Kidney (tissue), 14 donors: ENCODE measurements around the gene NR6A1. TPM values are rescaled to one million over a fixed set of nuclear protein-coding genes. Genes with fewer than 3 reads are reported as not detected.

Experiments
- DNase-seq, 5 donors: peaks; one replicate each; pipeline ENCODE4 v3.0.0-alpha.2; 2013 to 2020
- FAIRE-seq: peaks from 2 replicates; lab custom pipeline; 2012; peaks lifted over from hg19 to GRCh38; lab: Jason Lieb, UNC
- H3K27ac ChIP-seq, 2 donors: one replicate each; pipeline ENCODE4 v1.7.0; 2013; ENCODE audit warnings: low read depth in 2 of 2, low read length in 2 of 2, inconsistent platforms in 1 of 2
- H3K27me3 ChIP-seq: one replicate; pipeline ENCODE4 v1.7.1; 2013; ENCODE audit warnings: low read length, inconsistent platforms; ENCODE audit not compliant: control insufficient read depth, insufficient read depth
- H3K36me3 ChIP-seq, 3 donors: one replicate each; pipeline versions ENCODE4 v1.7.0 to v1.7.1; 2013; ENCODE audit warnings: low read length in 3 of 3, control low read depth in 1 of 3, inconsistent platforms in 1 of 3; ENCODE audit not compliant: insufficient read depth in 3 of 3, control insufficient read depth in 2 of 3
- H3K4me1 ChIP-seq, 3 donors: one replicate each; pipeline versions ENCODE4 v1.7.0 to v1.7.1; 2013; ENCODE audit warnings: low read length in 3 of 3, inconsistent platforms in 1 of 3, low read depth in 1 of 3; ENCODE audit not compliant: control insufficient read depth in 2 of 3, insufficient read depth in 2 of 3
- H3K4me3 ChIP-seq, 3 donors: one replicate each; pipeline versions ENCODE4 v1.7.0 to v1.8.1; 2013; ENCODE audit warnings: low read length in 3 of 3, control low read depth in 1 of 3, inconsistent platforms in 1 of 3
- H3K9ac ChIP-seq, 3 donors: one replicate each; pipeline versions ENCODE4 v1.7.0 to v1.7.1; 2013; ENCODE audit warnings: low read length in 3 of 3, control low read depth in 1 of 3, inconsistent platforms in 1 of 3
- H3K9me3 ChIP-seq, 3 donors: one replicate each; pipeline versions ENCODE4 v1.7.0 to v1.7.1; 2013; ENCODE audit warnings: low read length in 3 of 3, control low read depth in 1 of 3, inconsistent platforms in 1 of 3; ENCODE audit not compliant: control insufficient read depth in 2 of 3, insufficient read depth in 1 of 3
- CTCF ChIP-seq: IDR thresholded peaks from 3 replicates; pipeline ENCODE4 v1.5.1; 2012; ENCODE audit warnings: mild to moderate bottlenecking, moderate library complexity, borderline replicate concordance; ENCODE audit not compliant: insufficient read depth; ENCODE audit errors: extremely low read depth
- intact Hi-C: fragments of 100-400 bp; cut with DNase I; formaldehyde crosslinking; loops from one replicate; pipeline ENCODE4 v1.11.1; 2022
- polyA plus RNA-seq: library from polyadenylated mRNA; stranded (reverse); fragments of 350-450 nt; fragmentation: Illumina TruSeq; extraction: RNeasy Lipid Tissue Mini Kit (QIAGEN cat#74804); gene quantifications from one replicate; pipeline ENCODE4 v1.2.3, GENCODE V29; 2014; ENCODE audit warnings: low read depth, low replicate concordance; ENCODE audit not compliant: insufficient read depth
- total RNA-seq: library from RNA; stranded (reverse); fragmentation: NEBNext Ultra II Directional; extraction: Animal tissue kit (Norgen Biotek cat#: 25700); gene quantifications from one replicate; pipeline ENCODE4 v1.2.1, GENCODE V29; 2021
- donor health status: control.
- donor health status: control.
- donor health status: control.
- donor health status: control.
- donor health status: control.
- donor health status: DM: yes; HTN: yes; CAD: no.
- donor health status: Normal renal cell carcinoma (clear cell type).

Gene NR6A1
- total and polyA plus RNA-seq, 2 donors from 2014 or later = 1.2 to 3.5 TPM

GRCh38 chr9:124493794-124494479 lies 277.2 kb downstream of the NR6A1 start:
- no peak overlapping the region for H3K4me3 ChIP-seq
- no peak for TF ChIP-seq CTCF
- FAIRE-seq (no peak), DNase-seq (no peak)
- H3K27ac ChIP-seq = no peak overlapping the region
- H3K36me3 ChIP-seq = no peaks in the 10 kb centered on the region
- no peak overlapping the region for H3K9ac ChIP-seq
- no peaks in the 10 kb centered on the region for H3K9me3 ChIP-seq
- H3K27me3 ChIP-seq = peaks cover 2% of the 10 kb centered on the region
- intact Hi-C loops = no loop called here
- H3K4me1 ChIP-seq = no peaks in the 10 kb centered on the region

- no peaks in the 10 kb centered on the region for H3K9me3 ChIP-seq
- H3K36me3 ChIP-seq = no peaks in the 10 kb centered on the region
- FAIRE-seq (no peak), DNase-seq (no peak)
- intact Hi-C loops = no loop called here
- no peaks in the 10 kb centered on the region for H3K4me1 ChIP-seq
- no peak overlapping the region for H3K4me3 ChIP-seq
- peaks cover 5% of the 10 kb centered on the region for H3K27me3 ChIP-seq
- no peak for TF ChIP-seq CTCF
- H3K27ac ChIP-seq = no peak overlapping the region
- H3K9ac ChIP-seq = no peak overlapping the region
Observed at GRCh38 chr9:124493218-124493617, 277.9 kb downstream of the NR6A1 start.

- H3K36me3 ChIP-seq = no peaks in the 10 kb centered on the region
- H3K9ac ChIP-seq = no peak overlapping the region
- peaks cover 5% of the 10 kb centered on the region for H3K27me3 ChIP-seq
- no peak overlapping the region for H3K4me3 ChIP-seq
- no peaks in the 10 kb centered on the region for H3K4me1 ChIP-seq
- DNase-seq (no peak), FAIRE-seq (no peak)
- intact Hi-C loops = no loop called here
- no peak for TF ChIP-seq CTCF
- no peak overlapping the region for H3K27ac ChIP-seq
- H3K9me3 ChIP-seq = no peaks in the 10 kb centered on the region
Observed at GRCh38 chr9:124492818-124493217, 278.3 kb downstream of the NR6A1 start.
